G401.6 (cell line): Measurements from ENCODE around the gene GP2.
"Not testable (repeated sequence)": the region's sequence is repeated elsewhere in the genome, so short reads cannot be mapped to it uniquely, and the experiment has no call there.

ENCODE experiments used
- FAIRE-seq: peaks from 2 replicates; lab custom pipeline; 2012; peaks lifted over from hg19 to GRCh38; lab: Jason Lieb, UNC

The GP2 gene

DNA sequence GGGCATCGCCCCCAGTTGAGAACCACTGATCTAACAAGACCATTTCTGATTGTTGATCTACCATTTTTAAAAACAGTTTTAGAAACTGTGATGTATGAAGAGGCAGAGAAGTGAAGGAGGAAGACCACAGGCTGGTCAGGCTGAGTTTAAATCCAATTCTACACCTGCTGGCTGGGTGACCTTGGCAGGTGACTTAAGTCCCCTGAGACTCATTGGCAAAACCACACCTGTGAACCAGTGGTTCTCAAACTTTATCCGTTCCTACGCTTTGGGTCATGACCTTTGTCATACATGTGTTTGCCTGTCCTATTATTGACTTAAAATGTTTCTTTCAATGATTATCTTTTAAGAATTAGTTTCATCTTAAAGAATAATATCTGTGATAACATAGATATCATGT lies 2.3 kb downstream of the GP2 start:
- FAIRE-seq: no peak

DNA sequence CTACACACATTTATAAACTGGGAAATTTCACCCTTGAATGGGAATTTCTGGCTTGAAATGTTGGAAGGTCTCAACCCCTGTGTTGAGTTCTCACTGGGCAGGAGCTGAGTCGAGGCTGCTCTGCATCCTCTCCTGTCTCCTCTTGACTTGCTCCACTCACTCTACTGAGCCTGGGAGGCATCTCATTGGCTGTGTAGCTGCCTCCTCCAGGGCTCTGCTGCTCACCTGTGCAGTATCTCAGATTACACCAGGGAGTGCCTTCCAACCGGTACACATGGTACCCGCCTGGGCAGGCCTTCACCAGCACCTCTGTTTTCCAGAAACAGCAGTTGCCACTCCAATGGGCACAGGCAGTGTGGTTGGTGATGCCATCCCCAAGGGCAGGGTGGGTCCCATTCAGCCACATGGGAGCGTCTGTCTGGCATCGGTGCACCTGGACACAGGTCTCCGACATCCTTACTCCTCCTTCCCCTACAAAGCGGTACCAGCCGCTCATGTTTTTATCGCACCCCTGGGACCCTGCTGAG lies 3.7 kb downstream of the GP2 start:
- FAIRE-seq: no peak

DNA sequence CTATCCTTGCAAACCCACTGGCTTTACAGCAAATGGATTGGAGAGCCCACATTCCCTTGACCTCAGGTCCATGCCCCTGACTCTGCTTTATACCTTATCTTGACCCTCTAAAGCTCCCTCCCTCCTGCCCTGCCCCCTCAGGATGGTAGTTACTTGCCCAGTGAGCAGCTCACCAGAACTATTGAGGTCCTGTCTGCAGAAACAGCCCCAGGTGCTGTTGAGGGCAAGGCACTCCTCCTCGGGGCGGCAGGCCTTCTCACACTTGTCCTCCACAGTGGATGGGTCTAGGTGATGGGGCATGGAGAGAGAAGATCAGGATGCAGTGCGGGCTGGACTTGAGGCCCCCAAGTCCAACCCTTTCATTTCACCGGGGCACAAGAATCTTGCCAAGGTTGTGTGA lies 4.6 kb downstream of the GP2 start:
- no peak for FAIRE-seq

DNA sequence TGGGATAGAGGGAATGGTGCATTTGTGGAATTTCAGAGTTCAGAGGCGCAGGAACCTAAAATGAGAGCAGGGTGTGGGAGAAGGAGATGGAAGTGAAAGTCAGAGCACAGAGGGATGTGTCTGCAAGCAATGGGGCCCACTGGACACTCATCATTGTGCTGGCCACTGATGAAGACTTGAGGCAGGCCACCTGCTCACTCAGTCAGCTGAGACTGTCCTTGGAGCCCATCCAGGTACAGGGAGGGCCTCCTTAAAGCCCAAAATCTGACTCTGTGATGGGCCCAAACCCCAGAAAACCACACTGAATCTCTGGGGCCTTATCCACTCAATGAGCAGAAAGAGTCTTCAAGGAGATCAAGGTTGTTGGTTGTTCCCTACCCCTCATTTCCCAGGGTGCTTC lies 5.6 kb downstream of the GP2 start:
- FAIRE-seq: no peak

DNA sequence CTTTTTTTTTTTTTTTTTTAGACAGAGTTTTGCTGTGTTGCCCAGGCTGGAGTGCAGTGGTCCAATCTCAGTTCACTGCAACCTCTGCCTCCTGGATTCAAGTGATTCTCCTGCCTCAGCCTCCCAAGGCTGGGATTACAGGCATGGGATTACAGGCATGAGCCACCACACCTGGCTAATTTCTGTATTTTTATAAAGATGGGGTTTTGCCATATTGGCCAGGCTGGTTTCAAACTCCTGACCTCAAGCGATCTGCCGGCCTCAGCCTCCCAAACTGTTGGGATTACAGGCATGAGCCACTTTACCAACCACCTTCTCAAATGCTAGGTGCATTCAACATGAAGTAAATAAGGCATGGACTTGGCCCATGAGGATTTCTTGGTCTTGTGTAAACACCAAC lies 6.3 kb downstream of the GP2 start:
- FAIRE-seq: not testable (repeated sequence)

DNA sequence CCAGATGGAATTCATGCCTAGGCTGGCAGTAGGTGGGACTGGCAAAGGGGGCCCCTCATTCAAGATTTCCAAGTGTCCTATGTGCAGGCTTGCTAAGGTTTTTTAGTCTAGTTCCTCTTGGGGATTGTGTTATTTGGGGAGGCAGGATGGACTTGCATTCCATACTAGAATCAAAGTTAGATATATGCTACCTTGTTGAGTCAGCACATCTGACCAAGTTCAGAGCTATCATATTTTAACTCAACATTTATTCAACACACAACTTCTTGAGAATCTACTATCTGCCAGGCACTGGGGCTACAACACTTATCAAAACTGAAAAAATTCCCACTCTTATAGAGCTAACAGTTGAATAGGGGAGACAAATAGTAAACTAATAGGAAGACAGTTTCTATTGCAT lies 6.7 kb downstream of the GP2 start:
- no peak for FAIRE-seq

DNA sequence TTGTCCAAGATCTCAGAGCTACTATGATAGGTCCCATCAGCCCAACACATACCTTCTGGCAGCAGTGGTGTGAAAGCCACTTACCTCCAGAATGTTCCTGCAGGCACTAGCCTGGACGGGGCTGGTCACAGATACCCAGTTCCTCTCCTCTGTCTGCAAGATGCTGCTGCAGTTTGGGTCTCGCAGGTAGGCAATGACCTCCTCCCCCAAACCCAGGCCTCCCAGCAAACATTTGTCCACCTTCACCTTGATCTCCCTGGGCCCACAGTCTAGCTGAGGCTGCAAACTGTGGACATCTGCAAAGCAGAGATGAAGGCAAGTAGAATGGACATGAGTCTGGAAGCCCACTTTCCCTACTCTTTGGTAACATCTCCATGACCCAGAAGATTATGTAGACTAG lies 7.1 kb downstream of the GP2 start:
- no peak for FAIRE-seq

DNA sequence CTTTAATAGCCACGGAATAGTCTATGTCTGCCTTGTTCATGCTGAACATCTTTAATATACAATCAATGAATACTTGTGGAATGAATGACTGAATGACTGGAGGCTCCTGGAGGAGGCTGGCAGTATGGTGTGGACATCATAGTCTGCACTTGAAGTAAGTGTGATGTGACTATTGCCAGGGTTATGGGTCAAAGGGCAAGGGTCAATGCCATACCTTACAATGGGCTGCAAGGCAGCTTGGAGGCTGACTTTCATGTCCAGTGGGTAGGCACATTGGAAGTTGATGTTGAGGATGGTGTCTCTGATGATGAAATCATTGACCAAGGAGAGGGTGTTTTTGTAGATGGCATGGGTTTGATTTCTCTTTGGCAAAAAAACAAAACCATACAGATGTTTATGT lies 7.9 kb downstream of the GP2 start:
- no peak for FAIRE-seq

DNA sequence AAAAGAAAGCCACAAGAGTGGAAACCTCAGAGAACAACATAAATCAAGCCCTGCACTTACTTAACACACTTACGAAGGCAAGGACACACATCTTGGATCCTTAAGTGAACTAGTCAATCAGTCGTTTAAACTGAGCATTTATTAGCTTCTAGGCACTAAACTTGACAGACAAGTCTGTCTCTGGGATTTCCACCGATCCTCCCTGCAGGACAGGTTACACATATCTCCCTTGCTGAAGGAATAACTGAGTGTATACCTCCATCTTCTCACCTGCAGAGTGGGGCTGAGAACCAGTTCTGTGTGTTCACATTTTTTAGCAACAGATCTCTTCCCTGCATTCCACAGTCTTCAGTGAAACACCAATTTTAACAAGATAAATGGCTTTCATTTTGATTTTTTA lies 8.9 kb downstream of the GP2 start:
- no peak for FAIRE-seq

DNA sequence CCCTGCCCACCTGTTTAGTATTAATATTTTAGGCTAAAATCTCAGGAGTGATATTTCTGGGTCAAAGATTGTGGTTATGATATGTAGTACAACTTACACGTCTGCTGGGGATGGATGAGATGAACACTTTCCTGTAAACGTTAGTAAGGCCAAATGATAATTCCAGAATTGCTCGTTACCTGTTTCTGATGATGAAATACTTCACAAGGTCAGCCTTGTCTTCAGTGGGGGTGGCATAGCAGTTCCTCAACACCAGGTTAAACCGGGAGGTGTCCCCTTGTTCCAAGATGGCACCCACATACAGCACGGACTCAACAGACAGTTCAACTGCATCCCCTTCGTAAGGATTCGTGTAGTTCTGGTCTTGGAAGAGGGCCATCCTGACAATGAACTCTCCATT lies 9.3 kb downstream of the GP2 start:
- no peak for FAIRE-seq

DNA sequence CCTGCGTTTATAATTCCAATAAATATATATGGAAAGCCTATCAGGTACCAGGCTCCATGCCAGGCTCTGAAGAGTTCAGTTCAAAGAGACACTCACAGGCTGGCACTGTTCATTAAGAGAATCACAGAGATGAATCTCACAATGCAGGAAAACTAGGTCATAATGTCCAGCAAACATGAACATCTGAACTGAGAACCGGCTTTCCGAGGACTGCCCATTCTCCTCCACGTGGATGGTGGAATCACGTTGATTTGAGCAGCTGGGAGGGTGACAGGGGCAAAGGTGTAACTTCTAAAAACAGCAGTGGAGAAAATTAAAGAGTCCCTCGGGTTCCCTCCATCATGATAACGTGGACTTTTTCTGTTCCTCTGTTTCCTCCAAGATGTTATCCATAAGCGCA lies 10.2 kb downstream of the GP2 start:
- FAIRE-seq: no peak

DNA sequence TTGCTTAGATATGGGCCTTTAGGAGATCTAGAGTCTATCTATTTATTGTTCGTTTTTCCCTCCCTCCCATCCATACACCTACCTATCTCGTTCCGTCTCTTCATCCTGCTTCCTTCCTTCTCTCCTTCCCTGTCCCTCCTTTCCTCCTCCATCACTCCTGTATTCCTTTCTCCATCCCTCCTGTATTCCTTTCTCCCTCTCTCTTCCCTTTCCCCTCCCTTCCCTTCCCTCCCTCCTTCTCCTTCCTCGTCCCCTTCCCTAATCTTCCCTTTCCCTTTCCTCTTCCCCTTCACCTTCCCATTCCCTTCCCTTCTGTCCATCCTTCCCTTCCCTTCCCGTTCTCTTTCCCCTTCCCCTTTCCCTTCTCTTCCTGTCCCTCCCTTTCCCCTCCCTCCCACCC lies 10.6 kb downstream of the GP2 start:
- no peak for FAIRE-seq

DNA sequence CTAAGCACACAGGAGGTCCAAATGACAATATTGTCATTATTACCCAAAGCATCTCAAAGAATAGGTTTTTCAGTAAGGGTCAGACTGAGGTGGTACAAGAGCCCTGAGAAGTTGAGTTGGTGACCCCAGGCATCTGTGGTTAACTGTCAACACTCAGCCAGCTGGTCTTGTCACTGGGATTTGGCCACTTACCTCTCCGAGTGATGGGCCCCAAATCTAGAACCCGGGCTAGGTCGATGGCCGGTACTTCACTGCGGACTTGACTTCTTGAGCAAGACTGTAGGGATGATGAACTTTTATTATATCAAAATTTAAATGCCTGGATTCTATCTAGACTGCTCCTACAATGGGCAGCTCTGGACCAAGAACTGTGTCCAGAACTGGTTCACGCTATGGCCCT lies 11.5 kb downstream of the GP2 start:
- FAIRE-seq: no peak

DNA sequence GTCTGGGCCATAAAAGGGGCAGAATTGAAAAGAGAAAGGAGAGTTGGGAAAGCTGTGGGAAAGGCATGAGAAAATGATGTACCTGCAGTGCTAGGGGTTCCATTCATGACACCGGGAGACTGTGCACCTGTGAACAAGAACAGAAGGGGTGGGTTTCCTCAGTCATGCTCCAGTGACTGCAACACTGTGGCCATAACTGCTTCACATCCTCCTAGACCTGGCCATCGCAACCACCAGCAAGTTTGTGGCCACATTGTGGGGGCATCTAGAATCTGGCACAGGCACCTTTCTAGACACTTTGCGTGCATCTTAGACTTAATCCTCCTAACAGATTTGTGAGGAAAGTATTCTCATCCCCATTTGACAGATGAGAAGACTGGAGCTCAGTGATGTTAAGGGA lies 12.7 kb downstream of the GP2 start:
- no peak for FAIRE-seq

DNA sequence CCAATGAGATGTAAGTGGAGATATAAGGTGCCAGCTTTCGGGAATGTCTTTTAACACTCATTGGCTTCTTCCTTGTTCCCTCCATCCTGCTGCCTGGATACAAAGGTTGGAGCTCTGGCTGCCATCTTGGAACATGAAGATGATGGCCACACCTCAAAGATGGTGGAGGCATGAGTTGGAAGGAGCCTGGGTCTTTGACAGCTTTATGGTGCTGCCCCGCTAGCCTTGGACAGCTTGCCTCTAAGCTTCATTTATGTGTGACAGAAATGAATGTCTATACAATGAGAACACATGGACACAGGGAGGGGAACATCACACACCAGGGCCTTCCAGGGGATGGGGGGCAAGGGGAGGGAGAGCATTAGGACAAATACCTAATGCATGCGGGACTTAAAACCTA lies 13.6 kb downstream of the GP2 start:
- FAIRE-seq: no peak

DNA sequence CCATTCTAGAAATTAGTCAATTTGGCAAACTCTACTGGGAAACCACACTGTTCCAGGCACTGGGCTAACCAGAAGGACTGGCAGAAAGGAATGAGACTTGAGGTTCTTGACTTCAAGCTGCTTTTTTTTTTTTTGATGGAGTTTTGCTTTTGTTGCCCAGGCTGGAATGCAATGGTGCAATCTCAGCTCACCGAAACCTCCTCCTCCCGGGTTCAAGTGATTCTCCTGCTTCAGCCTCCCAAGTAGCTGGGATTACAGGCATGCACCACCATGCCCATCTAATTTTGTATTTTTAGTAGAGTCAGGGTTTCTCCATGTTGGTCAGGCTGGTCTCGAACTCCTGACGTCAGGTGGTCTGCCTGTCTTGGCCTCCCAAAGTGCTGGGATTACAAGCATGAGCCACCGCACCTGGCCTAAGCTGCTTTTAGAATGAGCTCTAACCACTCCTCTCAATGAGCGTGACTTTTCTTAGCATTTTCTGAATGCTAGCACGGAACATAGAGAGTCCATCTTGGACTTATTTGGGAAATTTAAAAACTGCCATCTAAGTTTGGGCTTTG lies 14.7 kb downstream of the GP2 start:
- FAIRE-seq: not testable (repeated sequence)

DNA sequence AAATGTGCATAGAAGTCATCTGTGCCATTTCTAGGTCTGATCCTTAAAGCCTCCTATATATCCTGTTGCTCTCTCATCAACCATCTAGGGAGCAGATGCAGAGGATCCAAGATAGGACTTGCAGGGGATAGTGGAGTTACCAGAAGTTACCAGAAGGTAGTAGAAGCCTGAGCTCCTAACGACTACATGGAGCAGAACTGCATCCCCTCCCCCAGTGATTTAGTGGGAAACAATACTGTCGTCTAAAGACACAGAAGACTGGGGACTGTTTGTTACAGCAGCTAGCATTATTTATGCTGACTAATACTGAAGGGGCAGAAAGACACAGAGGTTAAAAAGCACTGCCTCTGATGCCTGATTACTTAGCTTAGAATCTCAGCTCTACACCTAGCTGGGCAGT lies 15.8 kb downstream of the GP2 start:
- FAIRE-seq: no peak

DNA sequence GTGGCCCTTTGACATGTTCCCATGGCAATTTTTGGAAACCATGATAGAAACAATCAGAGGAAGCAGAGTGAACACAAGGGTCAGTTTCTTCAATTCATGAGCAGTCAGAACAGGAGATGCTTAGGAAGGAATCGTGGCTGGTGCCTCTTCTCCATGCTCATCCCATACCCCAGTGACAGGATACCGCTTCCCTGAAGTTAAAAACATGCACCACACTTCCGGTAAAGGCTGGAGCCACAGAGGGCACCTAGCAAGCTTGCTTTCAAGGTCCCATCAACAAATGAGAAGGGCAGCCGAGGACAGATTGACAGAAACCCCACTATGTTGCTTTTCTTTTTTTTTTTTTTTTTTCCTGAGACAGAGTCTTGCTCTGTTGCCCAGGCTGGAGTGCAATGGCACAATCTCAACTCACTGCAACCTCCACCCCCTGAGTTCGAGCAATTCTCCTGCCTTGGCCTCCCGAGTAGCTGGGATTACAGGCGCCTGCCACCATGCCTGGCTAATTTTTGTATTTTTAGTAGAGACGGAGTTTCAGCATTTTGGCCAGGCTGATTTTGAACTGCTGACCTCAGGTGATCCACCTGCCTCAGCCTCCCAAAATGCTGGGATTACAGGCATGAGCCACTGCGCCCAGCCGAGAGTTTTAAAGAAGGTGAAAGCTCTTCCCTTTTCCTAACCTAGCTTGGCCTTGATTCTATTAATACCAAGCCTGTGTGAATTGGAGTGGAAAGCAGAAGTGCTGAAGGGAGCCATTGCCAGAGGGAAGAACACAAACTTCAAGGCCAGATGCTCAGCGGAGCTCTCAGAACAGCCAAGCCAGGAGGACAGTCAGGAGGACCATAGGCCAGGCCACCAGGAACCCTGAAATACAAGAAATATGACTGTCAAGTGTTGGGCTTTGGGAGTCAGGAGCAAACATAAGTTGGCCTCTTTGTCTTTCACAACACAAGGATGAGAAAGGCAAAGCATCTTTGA lies 16.6 kb downstream of the GP2 start:
- FAIRE-seq: no peak

DNA sequence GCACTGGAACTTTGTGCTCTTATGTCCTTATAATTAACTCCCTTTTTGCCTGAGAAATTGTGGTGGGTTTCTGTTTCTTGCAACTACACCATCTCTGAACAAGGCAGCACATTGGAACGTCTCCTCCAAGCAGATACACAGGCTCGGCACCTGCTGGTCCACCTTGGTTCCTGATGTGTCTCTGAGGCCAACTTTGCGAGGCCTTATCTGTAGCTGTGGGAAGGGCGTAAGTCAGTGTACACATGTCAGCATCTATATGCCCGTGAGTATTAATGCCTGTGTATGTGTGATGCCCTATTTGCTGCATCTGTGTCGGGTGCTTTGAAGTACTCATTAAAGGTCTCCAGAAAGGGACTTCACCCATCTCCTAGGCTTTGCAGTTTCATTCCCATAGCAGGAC lies 17.5 kb downstream of the GP2 start:
- FAIRE-seq: no peak

DNA sequence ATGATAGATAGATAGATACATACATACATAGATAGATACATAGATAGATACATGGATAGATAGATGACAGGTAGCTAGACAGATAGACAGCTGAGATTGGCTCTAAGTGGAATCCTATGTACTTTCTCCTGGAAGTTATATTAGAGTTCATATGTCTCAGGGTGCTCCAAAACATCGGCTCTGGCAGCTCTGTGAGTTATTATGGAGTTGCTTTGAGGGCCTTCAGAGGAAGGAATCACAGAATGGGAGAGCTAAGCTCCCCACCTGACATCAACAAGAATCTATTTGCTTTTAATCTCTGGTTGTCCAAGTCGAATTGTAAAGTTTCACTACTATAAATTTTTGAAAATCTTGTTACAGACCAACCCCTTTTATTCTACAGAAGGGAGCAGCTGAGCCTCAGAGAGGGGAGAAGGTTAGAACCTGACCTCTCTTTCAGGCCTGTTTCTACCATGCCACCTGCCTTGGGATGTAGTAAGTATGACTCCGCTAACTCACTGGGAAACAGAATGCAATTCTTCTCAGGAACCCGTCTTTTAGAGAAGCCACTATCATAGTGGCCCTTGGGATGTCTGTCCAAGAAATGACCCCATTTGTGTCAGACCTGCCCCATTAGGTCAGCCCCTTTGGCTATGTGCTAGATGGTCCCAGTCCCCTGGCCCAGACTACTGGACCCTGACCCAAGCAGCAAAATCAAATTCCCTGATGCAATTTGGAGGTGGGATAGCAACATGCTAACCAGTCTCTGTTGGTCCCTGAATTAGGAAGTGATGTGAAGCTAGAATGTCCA lies 18.3 kb downstream of the GP2 start:
- no peak for FAIRE-seq

DNA sequence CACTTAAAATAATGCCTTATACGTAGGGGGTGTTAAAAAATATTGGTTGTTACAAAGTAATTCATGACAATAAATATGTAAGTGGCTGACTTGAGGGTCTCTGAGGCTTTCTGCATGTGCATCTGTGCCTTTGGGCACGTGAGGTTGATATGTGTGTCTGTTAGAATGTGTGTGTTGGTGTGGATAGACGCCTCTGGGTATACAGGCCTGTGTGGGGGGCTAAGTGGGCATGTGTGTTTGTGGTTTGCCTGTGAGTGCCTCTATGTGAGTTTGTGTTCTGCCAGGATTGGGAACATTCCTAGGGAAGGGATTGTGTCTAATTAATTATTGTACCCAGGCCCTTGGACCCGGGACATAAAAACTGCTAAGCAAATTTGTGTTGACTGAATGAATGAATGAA lies 19.0 kb downstream of the GP2 start:
- FAIRE-seq: no peak

DNA sequence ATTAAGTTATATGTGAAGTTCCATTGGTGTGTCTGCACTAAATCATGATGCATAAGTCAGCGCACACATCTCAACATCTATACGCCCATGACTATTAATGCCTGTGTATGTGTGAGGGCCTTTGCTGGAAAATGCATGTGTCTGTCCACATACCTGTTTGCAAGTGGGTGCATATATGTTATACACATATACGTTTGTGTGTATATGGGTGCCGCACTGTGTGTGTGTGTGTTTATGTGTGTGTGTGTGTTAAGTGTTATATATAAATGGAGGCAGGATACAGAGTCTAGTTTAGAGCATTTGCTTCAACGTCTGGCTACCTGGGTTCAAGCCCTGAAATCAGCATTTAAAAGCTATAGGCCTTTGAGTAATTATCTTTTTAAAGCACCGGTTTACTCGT lies 19.5 kb downstream of the GP2 start:
- no peak for FAIRE-seq

DNA sequence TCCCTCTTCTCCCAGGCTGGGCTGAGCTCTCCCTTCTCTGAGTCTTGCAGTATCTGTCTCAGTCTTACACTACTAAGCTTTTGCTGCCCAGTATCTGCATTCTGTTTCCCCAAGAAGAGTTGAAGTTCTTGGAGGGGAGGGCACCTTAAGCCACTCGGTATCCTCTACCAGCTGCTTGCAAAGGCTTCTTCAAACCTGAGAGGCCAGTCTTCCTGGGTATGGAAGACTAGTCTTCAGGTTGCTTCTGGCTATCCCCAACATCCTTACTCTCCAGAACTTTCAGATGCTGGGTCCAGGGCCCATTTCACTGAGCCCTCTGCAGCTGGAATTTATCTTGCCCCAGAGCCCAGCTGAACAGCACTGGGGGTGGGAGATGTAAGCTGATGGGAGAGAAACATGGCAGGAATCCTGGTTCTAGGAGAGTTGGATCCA lies 20.1 kb downstream of the GP2 start:
- no peak for FAIRE-seq
